Kidney epithelial cell (primary cell): ENCODE results near the gene TEX35. TPM values are rescaled to one million over a fixed set of nuclear protein-coding genes. Genes with fewer than 3 reads are reported as not detected.

Experiments used
- DNase-seq: peaks from one replicate; pipeline ENCODE4 v3.0.0-alpha.2; 2010; ENCODE audit warnings: low read depth
- H3K27me3 ChIP-seq: 2 replicates; pipeline ENCODE4 v1.6.0; 2011; ENCODE audit warnings: low read length; ENCODE audit not compliant: control insufficient read depth, insufficient read depth
- H3K36me3 ChIP-seq: 2 replicates; pipeline ENCODE4 v1.5.1; 2011; ENCODE audit warnings: low read length; ENCODE audit not compliant: control insufficient read depth, insufficient read depth
- H3K4me3 ChIP-seq: 2 replicates; pipeline ENCODE4 v1.5.1; 2011; ENCODE audit warnings: low read depth, mild to moderate bottlenecking, control low read depth, low read length
- CTCF ChIP-seq: IDR thresholded peaks from 2 replicates; pipeline ENCODE4 v1.5.1; 2011; ENCODE audit warnings: mild to moderate bottlenecking, moderate library complexity, low read length, control low read depth, inconsistent platforms; ENCODE audit not compliant: insufficient read depth, poor library complexity, severe bottlenecking
- total RNA-seq: library from RNA; depleted of rRNA; stranded (reverse); fragments of >200 nt; gene quantifications from 2 replicates; pipeline ENCODE4 v1.2.3, GENCODE V29; 2015

Gene TEX35
- total RNA-seq, 1 donor from 2014 or later = not detected

- TF ChIP-seq CTCF = no peak
- no peaks in the 10 kb centered on the region for H3K27me3 ChIP-seq
- H3K36me3 ChIP-seq = no peaks in the 10 kb centered on the region
- peak; percentile 21 for DNase-seq
- H3K4me3 ChIP-seq = no peak overlapping the region
These were observed 42.4 kb upstream of the TEX35 start for GRCh38 chr1:178470411-178470960.

- Histone ChIP-seq H3K36me3 (no peaks in the 10 kb centered on the region), H3K4me3 (no peak overlapping the region), H3K27me3 (no peaks in the 10 kb centered on the region)
- DNase-seq = no peak
- no peak for TF ChIP-seq CTCF
These were observed 40.4 kb upstream of the TEX35 start for GRCh38 chr1:178472531-178472930.

- Histone ChIP-seq H3K4me3 (no peak overlapping the region), H3K36me3 (no peaks in the 10 kb centered on the region), H3K27me3 (no peaks in the 10 kb centered on the region)
- DNase-seq = no peak
- TF ChIP-seq CTCF = no peak
These were observed 35.5 kb upstream of the TEX35 start for GRCh38 chr1:178477373-178477772.

- DNase-seq = no peak
- Histone ChIP-seq H3K36me3 (no peaks in the 10 kb centered on the region), H3K4me3 (no peak overlapping the region), H3K27me3 (no peaks in the 10 kb centered on the region)
- no peak for TF ChIP-seq CTCF
These were observed 35.1 kb upstream of the TEX35 start for GRCh38 chr1:178477841-178478240.

GRCh38 chr1:178483251-178483957, 29.5 kb upstream of the TEX35 start:
- no peak for DNase-seq
- Histone ChIP-seq H3K4me3 (no peak overlapping the region), H3K36me3 (no peaks in the 10 kb centered on the region), H3K27me3 (no peaks in the 10 kb centered on the region)
- no peak for TF ChIP-seq CTCF
